ENCODE data around the gene USP20.

DNA sequence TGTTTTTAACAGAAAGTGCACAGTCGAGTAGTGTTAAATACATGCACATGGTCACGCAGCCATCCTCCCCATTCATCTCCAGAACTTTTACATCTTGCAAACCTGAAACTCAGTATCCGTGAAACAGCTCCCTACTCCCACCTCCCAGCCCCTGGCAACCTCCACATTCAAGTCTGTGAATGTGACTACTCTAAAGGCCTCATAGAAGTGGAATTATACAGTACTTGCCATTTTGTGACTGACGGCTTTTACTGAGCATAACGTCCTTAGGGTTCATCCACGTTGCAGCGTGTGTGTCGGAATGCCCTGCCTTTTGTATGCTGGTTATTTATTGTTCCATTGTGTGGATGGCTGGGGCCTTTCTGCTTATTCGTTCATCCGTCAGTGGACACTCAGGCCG is 35.8 kb downstream of the USP20 start:
- no peak for TF ChIP-seq CTCF (conservative IDR thresholded peaks at IDR 0.05)
- TF ChIP-seq ZFX (IDR thresholded peaks at IDR 0.05): no peak

All from C4-2B (cell line).